H4 (cell line): ENCODE data around the gene C1orf167. TPM values are rescaled to one million over a fixed set of nuclear protein-coding genes. Genes with fewer than 3 reads are reported as not detected.

Experiments used
- DNase-seq: peaks from one replicate; pipeline ENCODE4 v3.0.0-alpha.2; 2015; ENCODE audit warnings: low spot score
- total RNA-seq: library from RNA; depleted of rRNA; stranded (reverse); fragments of >200 nt; shearing (Covaris generic); gene quantifications from 2 replicates; pipeline ENCODE4 v1.2.3, GENCODE V29; 2014

Gene C1orf167
- total RNA-seq, 1 experiment from 2014 or later, result not detected

- peak; percentile 90 for DNase-seq
Observed at GRCh38 chr1:11735854-11736745, 25.9 kb upstream of the C1orf167 start, which contains the start of gene AGTRAP. AGTRAP (plus strand) TSS chr1:11736136; CDS start chr1:11736209, 73 bp downstream.

- peak; percentile 34 for DNase-seq
Observed at GRCh38 chr1:11736746-11737639, 25.0 kb upstream of the C1orf167 start.

- DNase-seq, result no peak
Observed at GRCh38 chr1:11738096-11738495, 23.9 kb upstream of the C1orf167 start.

- no peak for DNase-seq
Observed at GRCh38 chr1:11738783-11739182, 23.2 kb upstream of the C1orf167 start.

GRCh38 chr1:11740258-11741192, 21.5 kb upstream of the C1orf167 start:
- DNase-seq, result no peak

- no peak for DNase-seq
Observed at GRCh38 chr1:11741482-11741881, 20.5 kb upstream of the C1orf167 start.

- no peak for DNase-seq
Observed at GRCh38 chr1:11741919-11742558, 20.0 kb upstream of the C1orf167 start.

- DNase-seq, result no peak
Observed at GRCh38 chr1:11744287-11744686, 17.7 kb upstream of the C1orf167 start.

GRCh38 chr1:11746092-11746491, 15.9 kb upstream of the C1orf167 start:
- no peak for DNase-seq

GRCh38 chr1:11746795-11747487, 15.1 kb upstream of the C1orf167 start:
- DNase-seq, result no peak

- no peak for DNase-seq
Observed at GRCh38 chr1:11748294-11749202, 13.4 kb upstream of the C1orf167 start.

GRCh38 chr1:11749203-11749689, 12.7 kb upstream of the C1orf167 start:
- peak; percentile 31 for DNase-seq

- DNase-seq, result no peak
Observed at GRCh38 chr1:11749996-11750395, 12.0 kb upstream of the C1orf167 start.

- DNase-seq, result no peak
Observed at GRCh38 chr1:11751087-11751486, 10.9 kb upstream of the C1orf167 start.

- no peak for DNase-seq
Observed at GRCh38 chr1:11752359-11753088, 9.5 kb upstream of the C1orf167 start.

- DNase-seq, result no peak
Observed at GRCh38 chr1:11753555-11754208, 8.3 kb upstream of the C1orf167 start.

GRCh38 chr1:11757047-11757446, 4.9 kb upstream of the C1orf167 start:
- DNase-seq, result no peak

GRCh38 chr1:11759791-11760190, 2.2 kb upstream of the C1orf167 start:
- DNase-seq, result no peak
